Lung (tissue), 10 donors: Measurements from ENCODE around the gene SEC22B. TPM values are rescaled to one million over a fixed set of nuclear protein-coding genes. Genes with fewer than 3 reads are reported as not detected.
"Not testable (repeated sequence)": the region's sequence is repeated elsewhere in the genome, so short reads cannot be mapped to it uniquely, and the experiment has no call there.

Source experiments
- ATAC-seq: fragments of 200-7000 bp; cut with Tn5 transposase; one replicate; pipeline ENCODE4 v1.9.1; 2020; ENCODE audit warnings: moderate number of reproducible peaks; ENCODE audit not compliant: insufficient read depth, low FRiP score
- DNase-seq, 3 donors: peaks; one replicate each; pipeline ENCODE4 v3.0.0-alpha.2; 2013 to 2017
- H3K27ac ChIP-seq, 2 donors: one replicate each; pipeline ENCODE4 v1.5.1; 2013; ENCODE audit warnings: mild to moderate bottlenecking in 2 of 2, moderate library complexity in 2 of 2, control low read depth in 1 of 2, inconsistent platforms in 1 of 2, low read depth in 1 of 2, low read length in 1 of 2
- H3K27me3 ChIP-seq, 3 donors: one replicate each; pipeline ENCODE4 v1.5.1; 2013; ENCODE audit warnings: low read length in 2 of 3; ENCODE audit not compliant: control insufficient read depth in 3 of 3, insufficient read depth in 3 of 3
- H3K36me3 ChIP-seq, 4 donors: one replicate each; pipeline ENCODE4 v1.5.1; 2013; ENCODE audit warnings: low read length in 4 of 4, mild to moderate bottlenecking in 1 of 4, moderate library complexity in 1 of 4; ENCODE audit not compliant: control insufficient read depth in 4 of 4, insufficient read depth in 4 of 4
- H3K4me1 ChIP-seq, 5 donors: one replicate each; pipeline ENCODE4 v1.5.1; 2013; ENCODE audit warnings: low read length in 5 of 5, mild to moderate bottlenecking in 2 of 5, moderate library complexity in 1 of 5; ENCODE audit not compliant: control insufficient read depth in 5 of 5, insufficient read depth in 5 of 5
- H3K4me3 ChIP-seq: one replicate; pipeline ENCODE4 v1.5.1; 2013; ENCODE audit warnings: mild to moderate bottlenecking, control low read depth, moderate library complexity
- H3K9ac ChIP-seq, 2 donors: one replicate each; pipeline ENCODE4 v1.5.1; 2013; ENCODE audit warnings: low read length in 2 of 2, control low read depth in 1 of 2; ENCODE audit not compliant: insufficient read depth in 1 of 2
- H3K9me3 ChIP-seq, 4 donors: one replicate each; pipeline ENCODE4 v1.5.1; 2013; ENCODE audit warnings: low read length in 3 of 4, mild to moderate bottlenecking in 1 of 4, moderate library complexity in 1 of 4; ENCODE audit not compliant: control insufficient read depth in 4 of 4, insufficient read depth in 3 of 4
- WGBS, 2 donors: extraction: QIAGEN DNeasy Blood & Tissue Kit; methylation state at CpG; one replicate each; pipeline ENCODE4 v1.1.7; 2013; 5-methylcytosine and 5-hydroxymethylcytosine counted together
- polyA plus RNA-seq, 2 donors: library from polyadenylated mRNA; stranded (reverse); fragments of 200-250 nt; gene quantifications; one replicate each; pipeline ENCODE4 v1.2.1, GENCODE V29; 2013
- total RNA-seq, 2 donors: library from RNA; depleted of rRNA in 1 of 2; stranded (reverse); fragments of >200 nt in 1 of 2; gene quantifications; one replicate each; pipeline ENCODE4 v1.2.1, GENCODE V29; 2014 to 2021
- donor health status: Bipolar disorder and iron deficiency.
- donor health status: healthy.
- donor health status: DM: yes; HTN: yes; CAD: no.

The SEC22B gene
- total and polyA plus RNA-seq, 4 donors = 20.6 to 50.8 (median 25.7) TPM

DNA sequence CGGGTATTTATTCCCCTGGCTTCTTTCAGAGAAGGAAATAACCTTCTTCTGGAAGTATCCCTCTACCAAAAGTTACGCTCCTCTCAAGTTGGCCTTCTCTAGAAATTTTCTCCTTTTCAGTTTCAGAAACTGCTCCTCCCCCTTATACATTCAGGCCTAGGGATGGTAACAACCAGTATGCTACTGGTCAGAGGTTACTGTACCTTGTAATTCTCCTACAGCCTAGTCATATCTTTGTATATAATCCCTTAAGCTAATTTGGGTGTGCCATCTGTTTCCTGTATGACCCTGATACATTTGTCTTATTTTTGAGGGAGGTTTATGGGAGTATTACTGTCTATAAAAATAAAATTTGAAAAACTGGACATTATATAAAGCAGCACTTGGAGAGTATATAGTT lies 14.3 kb downstream of the SEC22B start:
- H3K4me3 ChIP-seq, H3K36me3 ChIP-seq, H3K9ac ChIP-seq, H3K9me3 ChIP-seq, H3K27ac ChIP-seq, ATAC-seq, H3K4me1 ChIP-seq, H3K27me3 ChIP-seq, DNase-seq: not testable (repeated sequence)
- WGBS, 2 donors = no CpG with 5 or more reads among the region's 2 CpGs

DNA sequence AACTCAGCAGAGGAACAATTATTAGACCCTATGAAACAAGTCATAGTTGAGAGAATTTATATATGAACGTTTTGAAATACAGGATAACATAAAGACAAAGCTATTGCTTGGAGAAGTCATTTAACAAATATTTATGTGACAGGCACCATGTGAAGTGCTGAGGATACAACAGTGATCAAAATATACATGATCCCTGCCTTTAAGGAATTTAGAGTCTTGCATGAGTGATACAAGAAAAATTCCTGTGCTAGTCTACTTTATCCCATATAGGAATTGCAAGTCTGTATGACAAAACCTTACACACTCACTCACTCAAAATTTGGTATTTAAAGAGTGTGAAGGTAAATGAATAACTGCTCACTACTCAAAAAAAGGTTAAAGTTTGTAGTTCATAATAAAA lies 17.8 kb downstream of the SEC22B start:
- not testable (repeated sequence) for H3K27me3 ChIP-seq, DNase-seq, H3K4me3 ChIP-seq, H3K4me1 ChIP-seq, H3K27ac ChIP-seq, H3K36me3 ChIP-seq, H3K9me3 ChIP-seq, ATAC-seq, H3K9ac ChIP-seq
- WGBS, 2 donors = no CpG with 5 or more reads among the region's 1 CpG

DNA sequence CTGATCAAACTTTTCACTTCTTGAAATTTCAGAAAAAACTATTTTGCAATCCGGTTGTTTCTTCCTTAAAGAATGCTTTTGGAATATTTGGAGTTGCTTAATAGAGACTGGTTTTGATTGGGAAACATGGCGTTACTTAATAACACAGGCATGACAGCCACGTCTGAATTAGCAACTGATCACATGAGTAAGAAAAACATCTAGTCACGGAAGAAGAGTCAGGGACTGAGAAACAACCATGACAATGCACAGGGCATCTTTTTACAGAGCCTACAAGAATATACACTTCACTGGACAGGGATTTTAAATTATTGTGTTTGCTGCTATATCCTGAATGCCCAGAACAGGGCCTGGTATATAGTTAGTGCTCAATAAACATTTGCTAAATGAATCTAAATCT lies 18.2 kb downstream of the SEC22B start:
- H3K4me3 ChIP-seq, DNase-seq, H3K9ac ChIP-seq, H3K27ac ChIP-seq, H3K4me1 ChIP-seq, H3K27me3 ChIP-seq, H3K9me3 ChIP-seq, H3K36me3 ChIP-seq: not testable (repeated sequence)
- ATAC-seq = peak; percentile 72
- 20 to 39% methylated on average over 1 to 2 of the region's 4 CpGs for WGBS, 2 donors

DNA sequence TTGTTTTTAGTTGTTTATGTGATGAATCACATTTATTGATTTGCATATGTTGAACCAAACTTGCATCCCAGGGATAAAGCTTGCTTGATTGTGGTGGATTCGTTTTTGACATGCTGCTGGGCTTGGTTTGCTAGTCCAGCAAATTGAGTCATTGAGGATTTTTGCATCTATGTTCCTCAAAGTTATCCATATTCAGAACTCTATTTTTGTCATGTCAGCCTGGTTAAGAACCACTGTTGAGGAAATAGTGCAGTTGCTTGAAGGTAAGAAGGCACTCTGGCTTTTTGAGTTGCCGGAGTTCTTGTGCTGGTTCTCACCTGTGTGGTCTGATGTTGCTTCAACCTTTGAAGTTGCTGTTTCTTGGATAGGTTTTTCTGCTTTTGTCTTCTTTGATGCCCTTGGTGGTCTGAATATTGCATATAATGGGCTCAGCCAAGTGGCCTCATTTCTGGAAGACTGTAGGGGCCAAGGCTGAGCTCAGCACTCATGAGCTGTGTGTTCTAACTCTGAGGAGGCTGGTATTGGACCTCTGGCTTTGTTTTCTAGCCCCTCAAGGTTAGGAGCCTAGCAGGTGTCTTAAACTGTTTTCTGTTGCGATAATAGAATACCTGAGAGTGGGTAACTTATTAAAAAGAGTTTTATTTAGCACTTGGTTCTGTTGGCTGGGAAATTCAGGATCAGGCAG lies 26.0 kb downstream of the SEC22B start:
- not testable (repeated sequence) for DNase-seq, ATAC-seq, H3K36me3 ChIP-seq, H3K4me3 ChIP-seq, H3K4me1 ChIP-seq, H3K9me3 ChIP-seq, H3K9ac ChIP-seq, H3K27ac ChIP-seq, H3K27me3 ChIP-seq
- 98 to 100% methylated on average over 1 to 2 of the region's 3 CpGs for WGBS, 2 donors

DNA sequence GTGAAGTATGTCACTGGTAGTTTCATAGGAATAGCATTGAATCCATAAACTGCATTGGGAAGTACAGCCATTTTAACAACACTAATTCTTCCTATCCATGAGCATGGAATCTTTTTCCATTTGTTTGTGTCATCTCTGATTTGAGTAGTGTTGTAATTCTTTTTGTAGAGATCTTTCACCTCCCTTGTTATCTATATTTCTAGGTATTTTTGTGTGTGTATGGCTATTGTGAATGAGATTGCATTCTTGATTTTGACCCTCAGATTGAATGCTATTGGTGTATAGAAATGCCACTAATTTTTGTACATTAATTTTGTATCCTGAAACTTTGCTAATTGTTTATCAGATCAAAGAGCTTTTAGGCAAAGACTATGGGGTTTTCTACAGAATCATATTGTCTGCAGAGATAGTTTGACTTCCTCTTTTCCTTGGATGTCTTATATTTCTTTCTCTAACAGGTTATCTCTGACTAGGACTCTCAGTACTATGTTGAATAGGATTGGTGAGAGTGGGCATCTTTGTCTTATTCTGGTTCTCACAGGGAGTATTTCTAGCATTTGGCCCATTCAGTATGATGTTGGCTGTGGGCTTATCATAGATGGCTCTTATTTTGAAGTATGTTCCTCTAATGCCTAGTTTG lies 26.8 kb downstream of the SEC22B start:
- H3K27ac ChIP-seq, H3K9ac ChIP-seq, H3K36me3 ChIP-seq, H3K9me3 ChIP-seq, ATAC-seq, H3K4me1 ChIP-seq, H3K4me3 ChIP-seq, H3K27me3 ChIP-seq, DNase-seq: not testable (repeated sequence)

DNA sequence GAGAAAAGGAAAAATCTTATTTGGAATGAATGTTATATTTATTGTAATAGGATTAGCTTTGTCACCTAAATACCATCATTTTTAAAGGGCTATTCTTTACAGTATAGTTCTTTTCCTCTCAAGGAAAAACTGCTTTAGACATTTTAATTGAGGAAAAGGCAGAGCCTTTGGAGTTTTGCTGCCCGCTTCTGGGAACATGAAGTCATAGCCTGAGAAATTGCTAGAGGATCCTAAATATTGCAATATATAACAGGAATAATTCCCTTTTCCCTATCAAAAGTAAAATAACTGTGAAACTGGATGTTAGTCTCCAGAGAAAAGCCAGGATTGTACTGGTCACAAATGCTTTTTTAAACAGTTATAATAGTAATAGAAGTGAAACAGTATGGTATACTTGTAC lies 30.5 kb downstream of the SEC22B start:
- H3K4me3 ChIP-seq, H3K9me3 ChIP-seq, H3K4me1 ChIP-seq, H3K36me3 ChIP-seq, H3K27me3 ChIP-seq, ATAC-seq, H3K27ac ChIP-seq, H3K9ac ChIP-seq, DNase-seq: not testable (repeated sequence)
- no CpG with 5 or more reads among the region's 1 CpG for WGBS, 2 donors

DNA sequence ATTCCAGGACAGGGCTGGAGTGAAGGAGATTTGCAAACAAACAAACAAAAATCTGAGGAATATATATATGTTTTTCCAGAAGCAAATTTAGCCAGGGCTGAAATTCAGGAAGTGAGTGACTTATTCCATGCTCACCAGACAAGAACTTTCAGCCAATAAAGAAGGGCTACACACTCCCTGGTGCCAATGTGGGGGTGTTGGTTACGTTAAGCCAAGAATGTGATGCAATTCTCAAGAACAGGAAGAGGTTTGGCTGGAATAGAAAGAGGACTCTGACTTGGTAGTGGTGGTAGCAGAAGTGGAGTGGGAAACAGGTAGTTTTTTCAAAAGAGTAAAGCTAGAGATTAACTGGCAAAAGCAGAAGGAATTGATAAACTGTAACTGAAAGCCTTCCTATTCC lies 31.7 kb downstream of the SEC22B start:
- H3K27me3 ChIP-seq, H3K4me3 ChIP-seq, H3K9ac ChIP-seq, H3K4me1 ChIP-seq, H3K36me3 ChIP-seq, DNase-seq, H3K9me3 ChIP-seq, H3K27ac ChIP-seq: not testable (repeated sequence)
- no CpG with 5 or more reads among the region's 1 CpG for WGBS, 2 donors
- peak; percentile 84 for ATAC-seq

DNA sequence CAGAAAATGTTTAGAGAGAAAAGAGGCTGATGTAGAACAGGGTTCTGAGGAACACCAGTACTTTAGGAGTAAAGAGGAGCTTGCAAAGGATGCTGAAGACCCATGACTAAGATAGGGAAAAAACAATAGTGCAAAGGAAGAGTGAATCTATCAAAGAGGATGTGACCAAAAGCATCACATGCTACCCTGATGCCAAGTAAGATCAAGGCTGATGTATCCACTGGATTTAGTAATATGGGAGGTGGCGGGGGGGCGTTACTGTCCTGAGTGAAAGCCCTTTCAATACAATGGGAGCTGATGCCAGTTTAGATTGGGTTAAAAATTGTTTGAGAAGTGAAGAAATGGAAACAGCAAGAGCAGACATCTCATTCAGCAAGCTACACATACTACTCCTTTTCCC lies 32.2 kb downstream of the SEC22B start:
- H3K36me3 ChIP-seq, H3K4me3 ChIP-seq, H3K4me1 ChIP-seq, H3K9ac ChIP-seq, DNase-seq, H3K27me3 ChIP-seq, ATAC-seq, H3K27ac ChIP-seq, H3K9me3 ChIP-seq: not testable (repeated sequence)
- WGBS, 2 donors = 87 to 90% methylated on average over 2 of the region's 2 CpGs
